SK-N-SH treated with all-trans-retinoic acid at 6 μM for 48 hours (cell line): ENCODE results near the gene GLIPR2.

ENCODE experiments used
- ATAC-seq: fragments of 200-7000 bp; cut with Tn5 transposase; 3 replicates; pipeline ENCODE4 v1.9.1; 2020; ENCODE audit warnings: mild to moderate bottlenecking, moderate library complexity
- ARNTL ChIP-seq: fragments of 450-650 bp; formaldehyde crosslinking; IDR thresholded peaks from 2 replicates; pipeline ENCODE4 v1.5.0; 2020; ENCODE audit warnings: low read depth, mild to moderate bottlenecking, moderate library complexity, borderline replicate concordance
- CSDC2 ChIP-seq: fragments of 250-450 bp; sonication (Bioruptor Pico); IDR thresholded peaks from 2 replicates; pipeline ENCODE4 v1.5.0; 2020; ENCODE audit warnings: mild to moderate bottlenecking, moderate library complexity
- CSRNP3 ChIP-seq: fragments of 250-450 bp; sonication (Bioruptor Pico); IDR thresholded peaks from 2 replicates; pipeline ENCODE4 v1.5.1; 2021; ENCODE audit warnings: mild to moderate bottlenecking, moderate library complexity
- GLIS3 ChIP-seq: fragments of 250-450 bp; sonication (Bioruptor Pico); IDR thresholded peaks from 2 replicates; pipeline ENCODE4 v1.5.0; 2020; ENCODE audit warnings: mild to moderate bottlenecking, moderate library complexity
- PPARA ChIP-seq: fragments of 250-450 bp; sonication (Bioruptor Pico); IDR thresholded peaks from 2 replicates; pipeline ENCODE4 v1.5.0; 2020; ENCODE audit warnings: mild to moderate bottlenecking, borderline replicate concordance
- RARB ChIP-seq: fragments of 250-450 bp; sonication (Bioruptor Pico); IDR thresholded peaks from 2 replicates; pipeline ENCODE4 v1.8.0; 2021; ENCODE audit warnings: mild to moderate bottlenecking, moderate library complexity
- SNAI2 ChIP-seq: fragments of 250-450 bp; sonication (Bioruptor Pico); IDR thresholded peaks from 2 replicates; pipeline ENCODE4 v1.5.0; 2020; ENCODE audit warnings: mild to moderate bottlenecking, moderate library complexity
- TCF4 ChIP-seq: fragments of 250-450 bp; sonication (Bioruptor Pico); IDR thresholded peaks from 2 replicates; pipeline ENCODE4 v1.8.0; 2021; ENCODE audit warnings: mild to moderate bottlenecking, moderate library complexity, borderline replicate concordance
- TOX ChIP-seq: fragments of 250-450 bp; sonication (Bioruptor Pico); IDR thresholded peaks from 2 replicates; pipeline ENCODE4 v1.8.0; 2021; ENCODE audit warnings: mild to moderate bottlenecking, moderate library complexity, borderline replicate concordance
- ZFP3 ChIP-seq: fragments of 250-450 bp; sonication (Bioruptor Pico); IDR thresholded peaks from 2 replicates; pipeline ENCODE4 v1.5.0; 2020; ENCODE audit warnings: mild to moderate bottlenecking, moderate library complexity
- ZFP30 ChIP-seq: fragments of 450-650 bp; formaldehyde crosslinking; IDR thresholded peaks from 2 replicates; pipeline ENCODE4 v1.5.0; 2022; ENCODE audit warnings: mild to moderate bottlenecking, moderate library complexity
- ZNF565 ChIP-seq: fragments of 450-650 bp; formaldehyde crosslinking; conservative IDR thresholded peaks from 2 replicates; pipeline ENCODE4 v1.5.0; 2020; ENCODE audit warnings: low read depth, mild to moderate bottlenecking, moderate library complexity
- ZNF70 ChIP-seq: fragments of 450-650 bp; formaldehyde crosslinking; IDR thresholded peaks from 2 replicates; pipeline ENCODE4 v1.5.0; 2020; ENCODE audit warnings: mild to moderate bottlenecking, moderate library complexity
- ZNF8 ChIP-seq: fragments of 450-650 bp; formaldehyde crosslinking; IDR thresholded peaks from 2 replicates; pipeline ENCODE4 v1.5.0; 2020; ENCODE audit warnings: mild to moderate bottlenecking, moderate library complexity
- TF ChIP-seq, protein P1 (sequence below): fragments of 250-450 bp; sonication (Bioruptor Pico); IDR thresholded peaks from 2 replicates; pipeline ENCODE4 v1.5.0; 2020; ENCODE audit warnings: mild to moderate bottlenecking, moderate library complexity

The GLIPR2 gene

GRCh38 chr9:36208521-36209253, 72.2 kb downstream of the GLIPR2 start:
- TF ChIP-seq TCF4 (CRISPR knock-in tag): peak; percentile 22; the same call in 1 of the 2 replicates
- no peak for TF ChIP-seq GLIS3 (CRISPR knock-in tag)
- ATAC-seq: peak; percentile 30; the same call in 1 of the 3 replicates

DNA sequence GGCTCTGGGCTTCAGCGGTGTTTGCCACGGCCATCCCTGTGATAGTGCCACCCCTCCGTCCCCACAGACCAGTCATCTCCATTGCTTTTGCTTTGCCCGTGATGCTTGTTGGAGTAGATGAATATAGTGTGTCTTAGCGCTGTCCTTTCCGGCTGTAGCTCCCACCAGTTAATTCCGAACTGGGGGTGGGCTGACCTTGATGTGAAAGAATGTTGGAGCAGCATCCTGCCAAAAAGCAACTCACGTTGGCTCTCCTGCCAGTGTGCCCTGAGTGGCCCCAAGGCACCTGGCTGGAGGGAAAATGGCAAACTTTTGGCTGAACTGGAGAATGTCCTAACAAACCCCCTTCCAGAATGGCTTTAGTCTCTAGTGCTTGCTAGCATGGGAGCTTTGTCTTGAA, 74.2 kb downstream of the GLIPR2 start:
- ATAC-seq: no peak

GRCh38 chr9:36211510-36211909, 75.0 kb downstream of the GLIPR2 start:
- no peak for ATAC-seq
- no peak for TF ChIP-seq ARNTL

More for the DNA sequence above, 74.2 kb downstream of the GLIPR2 start:
- no peak for TF ChIP-seq RARB
- TF ChIP-seq ZNF70 (CRISPR knock-in tag): no peak
- no peak for TF ChIP-seq ZFP30
- TF ChIP-seq SNAI2 (CRISPR knock-in tag): no peak
- no peak for TF ChIP-seq ZNF8 (CRISPR knock-in tag)
- no peak for TF ChIP-seq ZFP3
- no peak for TF ChIP-seq TOX
- TF ChIP-seq, protein P1, sequence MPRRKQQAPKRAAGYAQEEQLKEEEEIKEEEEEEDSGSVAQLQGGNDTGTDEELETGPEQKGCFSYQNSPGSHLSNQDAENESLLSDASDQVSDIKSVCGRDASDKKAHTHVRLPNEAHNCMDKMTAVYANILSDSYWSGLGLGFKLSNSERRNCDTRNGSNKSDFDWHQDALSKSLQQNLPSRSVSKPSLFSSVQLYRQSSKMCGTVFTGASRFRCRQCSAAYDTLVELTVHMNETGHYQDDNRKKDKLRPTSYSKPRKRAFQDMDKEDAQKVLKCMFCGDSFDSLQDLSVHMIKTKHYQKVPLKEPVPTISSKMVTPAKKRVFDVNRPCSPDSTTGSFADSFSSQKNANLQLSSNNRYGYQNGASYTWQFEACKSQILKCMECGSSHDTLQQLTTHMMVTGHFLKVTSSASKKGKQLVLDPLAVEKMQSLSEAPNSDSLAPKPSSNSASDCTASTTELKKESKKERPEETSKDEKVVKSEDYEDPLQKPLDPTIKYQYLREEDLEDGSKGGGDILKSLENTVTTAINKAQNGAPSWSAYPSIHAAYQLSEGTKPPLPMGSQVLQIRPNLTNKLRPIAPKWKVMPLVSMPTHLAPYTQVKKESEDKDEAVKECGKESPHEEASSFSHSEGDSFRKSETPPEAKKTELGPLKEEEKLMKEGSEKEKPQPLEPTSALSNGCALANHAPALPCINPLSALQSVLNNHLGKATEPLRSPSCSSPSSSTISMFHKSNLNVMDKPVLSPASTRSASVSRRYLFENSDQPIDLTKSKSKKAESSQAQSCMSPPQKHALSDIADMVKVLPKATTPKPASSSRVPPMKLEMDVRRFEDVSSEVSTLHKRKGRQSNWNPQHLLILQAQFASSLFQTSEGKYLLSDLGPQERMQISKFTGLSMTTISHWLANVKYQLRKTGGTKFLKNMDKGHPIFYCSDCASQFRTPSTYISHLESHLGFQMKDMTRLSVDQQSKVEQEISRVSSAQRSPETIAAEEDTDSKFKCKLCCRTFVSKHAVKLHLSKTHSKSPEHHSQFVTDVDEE: no peak
- TF ChIP-seq CSDC2 (CRISPR knock-in tag): no peak
- no peak for TF ChIP-seq ARNTL

- TF ChIP-seq CSRNP3 (CRISPR knock-in tag): no peak
- TF ChIP-seq PPARA: no peak
- no peak for TF ChIP-seq ZFP3
- no peak for TF ChIP-seq ARNTL
- no peak for TF ChIP-seq RARB
- no peak for TF ChIP-seq ZNF565 (CRISPR knock-in tag)
- TF ChIP-seq, all 23 proteins: peak for 0
- ATAC-seq: no peak
These were observed 76.9 kb downstream of the GLIPR2 start for GRCh38 chr9:36213387-36213786.
